SU-DHL-6 (cell line): ENCODE results near the gene PTPN6.

ENCODE experiments used
- H2AFZ ChIP-seq: fragments of 200-600 bp; sonication (generic); 2 replicates; pipeline ENCODE4 v1.6.1; 2014; ENCODE audit warnings: low read depth, mild to moderate bottlenecking, moderate library complexity, mixed read lengths, antibody characterized with exemption, low read length; ENCODE audit not compliant: severe bottlenecking
- H3F3A ChIP-seq: fragments of 200-600 bp; shearing (Covaris generic); 2 replicates; pipeline ENCODE4 v1.6.0; 2016; ENCODE audit warnings: antibody characterized with exemption, mild to moderate bottlenecking; ENCODE audit not compliant: insufficient read depth
- H3K27ac ChIP-seq: fragments of 200-600 bp; sonication (generic); 2 replicates; pipeline ENCODE4 v1.5.1; 2016; ENCODE audit warnings: low read depth, mild to moderate bottlenecking, low read length, moderate library complexity, mixed read lengths
- H3K27me3 ChIP-seq: fragments of 200-600 bp; sonication (generic), shearing (Covaris generic); 2 replicates; pipeline ENCODE4 v1.6.0; 2014; ENCODE audit warnings: mild to moderate bottlenecking, low read length
- H3K36me3 ChIP-seq: fragments of 200-600 bp; sonication (generic); 2 replicates; pipeline ENCODE4 v1.6.1; 2014; ENCODE audit warnings: mild to moderate bottlenecking, low read length, mixed read lengths
- H3K4me2 ChIP-seq: fragments of 300-600, 200-600 bp; shearing (Covaris generic), sonication (generic); 2 replicates; pipeline ENCODE4 v1.6.0; 2014; ENCODE audit warnings: low read length, low read depth, mild to moderate bottlenecking; ENCODE audit not compliant: poor library complexity, severe bottlenecking
- H3K4me3 ChIP-seq: fragments of 200-600 bp; sonication (generic); 2 replicates; pipeline ENCODE4 v1.5.1; 2014; ENCODE audit warnings: antibody characterized with exemption, low read length, mild to moderate bottlenecking, mixed read lengths; ENCODE audit not compliant: insufficient read depth, poor library complexity, severe bottlenecking
- H3K79me2 ChIP-seq: fragments of 200-600 bp; sonication (generic); 2 replicates; pipeline ENCODE4 v1.6.1; 2014; ENCODE audit warnings: mild to moderate bottlenecking, low read length, moderate library complexity; ENCODE audit not compliant: insufficient read depth
- H3K9ac ChIP-seq: fragments of 200-600 bp; sonication (generic); 2 replicates; pipeline ENCODE4 v1.7.0; 2014; ENCODE audit warnings: mild to moderate bottlenecking, low read length
- H3K9me2 ChIP-seq: fragments of 200-600 bp; sonication (generic); replicated peaks from 2 replicates; pipeline ENCODE4 v1.6.1; 2014; ENCODE audit warnings: low read length; ENCODE audit not compliant: insufficient read depth
- H3K9me3 ChIP-seq: fragments of 200-600 bp; sonication (generic); 2 replicates; pipeline ENCODE4 v1.6.1; 2014; ENCODE audit warnings: low read length, mixed read lengths; ENCODE audit not compliant: insufficient read depth
- H4K20me1 ChIP-seq: fragments of 200-600 bp; sonication (generic); 2 replicates; pipeline ENCODE4 v1.6.1; 2014; ENCODE audit warnings: low read depth, mild to moderate bottlenecking, antibody characterized with exemption, low read length, moderate library complexity, mixed read lengths
- EZH2phosphoT487 ChIP-seq: fragments of 200-600 bp; sonication (generic), shearing (Covaris generic); conservative IDR thresholded peaks from 2 replicates; pipeline ENCODE4 v1.6.1; 2018; ENCODE audit warnings: mild to moderate bottlenecking, antibody characterized with exemption, low read length, moderate library complexity, mixed read lengths
- TF ChIP-seq, protein P1 (sequence below): fragments of 200-600 bp; sonication (generic); IDR thresholded peaks from one replicate; pipeline ENCODE4 v1.5.1; 2017; ENCODE audit warnings: antibody characterized with exemption, mild to moderate bottlenecking, low read length, moderate library complexity; ENCODE audit not compliant: insufficient read depth, poor library complexity, severe bottlenecking

Gene PTPN6

DNA sequence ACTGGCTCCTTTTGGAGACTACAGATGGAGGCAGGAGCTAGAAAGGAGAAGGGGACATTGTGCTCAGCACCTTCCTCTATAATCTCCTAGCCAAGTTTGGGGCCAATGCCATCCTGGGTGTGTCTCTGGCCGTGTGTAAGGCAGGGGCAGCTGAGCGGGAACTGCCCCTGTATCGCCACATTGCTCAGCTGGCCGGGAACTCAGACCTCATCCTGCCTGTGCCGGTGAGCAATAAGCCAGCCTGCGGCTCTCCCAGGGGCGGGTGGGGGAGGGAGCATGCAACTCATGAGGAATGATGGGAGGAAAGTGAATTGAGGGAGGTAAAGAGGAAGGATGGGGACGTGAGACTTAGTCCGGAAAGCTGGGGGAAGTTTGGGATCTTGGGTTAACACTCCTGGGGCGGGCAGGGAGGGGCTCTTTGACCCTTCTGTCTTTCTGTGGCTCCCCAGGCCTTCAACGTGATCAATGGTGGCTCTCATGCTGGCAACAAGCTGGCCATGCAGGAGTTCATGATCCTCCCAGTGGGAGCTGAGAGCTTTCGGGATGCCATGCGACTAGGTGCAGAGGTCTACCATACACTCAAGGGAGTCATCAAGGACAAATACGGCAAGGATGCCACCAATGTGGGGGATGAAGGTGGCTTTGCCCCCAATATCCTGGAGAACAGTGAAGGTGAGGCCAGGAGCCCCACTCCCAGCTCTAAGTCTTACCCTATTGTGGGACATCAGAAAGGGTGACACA lies 33.5 kb upstream of the PTPN6 start:
- Histone ChIP-seq H3K9ac (no peak overlapping the region), H2AFZ (no peak overlapping the region), H3K27ac (no peak overlapping the region), H3K4me2 (no peak overlapping the region), H3F3A (no peaks in the 10 kb centered on the region), H3K9me2 (no peaks in the 10 kb centered on the region), H4K20me1 (no peaks in the 10 kb centered on the region), H3K79me2 (no peaks in the 10 kb centered on the region), H3K4me3 (no peak overlapping the region), H3K9me3 (no peaks in the 10 kb centered on the region), H3K36me3 (no peaks in the 10 kb centered on the region), H3K27me3 (no peaks in the 10 kb centered on the region)
- no peak for TF ChIP-seq EZH2phosphoT487
- TF ChIP-seq, protein P1, sequence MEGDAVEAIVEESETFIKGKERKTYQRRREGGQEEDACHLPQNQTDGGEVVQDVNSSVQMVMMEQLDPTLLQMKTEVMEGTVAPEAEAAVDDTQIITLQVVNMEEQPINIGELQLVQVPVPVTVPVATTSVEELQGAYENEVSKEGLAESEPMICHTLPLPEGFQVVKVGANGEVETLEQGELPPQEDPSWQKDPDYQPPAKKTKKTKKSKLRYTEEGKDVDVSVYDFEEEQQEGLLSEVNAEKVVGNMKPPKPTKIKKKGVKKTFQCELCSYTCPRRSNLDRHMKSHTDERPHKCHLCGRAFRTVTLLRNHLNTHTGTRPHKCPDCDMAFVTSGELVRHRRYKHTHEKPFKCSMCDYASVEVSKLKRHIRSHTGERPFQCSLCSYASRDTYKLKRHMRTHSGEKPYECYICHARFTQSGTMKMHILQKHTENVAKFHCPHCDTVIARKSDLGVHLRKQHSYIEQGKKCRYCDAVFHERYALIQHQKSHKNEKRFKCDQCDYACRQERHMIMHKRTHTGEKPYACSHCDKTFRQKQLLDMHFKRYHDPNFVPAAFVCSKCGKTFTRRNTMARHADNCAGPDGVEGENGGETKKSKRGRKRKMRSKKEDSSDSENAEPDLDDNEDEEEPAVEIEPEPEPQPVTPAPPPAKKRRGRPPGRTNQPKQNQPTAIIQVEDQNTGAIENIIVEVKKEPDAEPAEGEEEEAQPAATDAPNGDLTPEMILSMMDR = no peak

DNA sequence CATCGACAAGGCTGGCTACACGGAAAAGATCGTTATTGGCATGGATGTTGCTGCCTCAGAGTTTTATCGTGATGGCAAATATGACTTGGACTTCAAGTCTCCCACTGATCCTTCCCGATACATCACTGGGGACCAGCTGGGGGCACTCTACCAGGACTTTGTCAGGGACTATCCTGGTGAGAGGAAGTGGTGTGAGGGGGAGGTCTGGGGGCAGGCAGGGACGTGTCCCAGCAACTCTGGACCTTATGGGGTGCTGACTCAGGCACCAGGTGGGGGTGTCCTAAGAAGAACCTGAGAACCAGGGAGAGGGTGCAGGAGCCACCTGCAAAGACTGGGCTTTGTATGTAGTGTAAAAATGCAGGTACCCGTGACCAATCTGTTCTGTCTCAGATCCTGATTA lies 31.6 kb upstream of the PTPN6 start:
- Histone ChIP-seq H3K4me3 (no peak overlapping the region), H3K9me3 (no peaks in the 10 kb centered on the region), H2AFZ (no peak overlapping the region), H3K27ac (no peak overlapping the region), H3K4me2 (no peak overlapping the region), H3F3A (no peaks in the 10 kb centered on the region), H3K79me2 (no peaks in the 10 kb centered on the region), H4K20me1 (no peaks in the 10 kb centered on the region), H3K36me3 (no peaks in the 10 kb centered on the region), H3K9ac (no peak overlapping the region), H3K9me2 (no peaks in the 10 kb centered on the region), H3K27me3 (no peaks in the 10 kb centered on the region)
- TF ChIP-seq, protein P1 = no peak
- no peak for TF ChIP-seq EZH2phosphoT487

DNA sequence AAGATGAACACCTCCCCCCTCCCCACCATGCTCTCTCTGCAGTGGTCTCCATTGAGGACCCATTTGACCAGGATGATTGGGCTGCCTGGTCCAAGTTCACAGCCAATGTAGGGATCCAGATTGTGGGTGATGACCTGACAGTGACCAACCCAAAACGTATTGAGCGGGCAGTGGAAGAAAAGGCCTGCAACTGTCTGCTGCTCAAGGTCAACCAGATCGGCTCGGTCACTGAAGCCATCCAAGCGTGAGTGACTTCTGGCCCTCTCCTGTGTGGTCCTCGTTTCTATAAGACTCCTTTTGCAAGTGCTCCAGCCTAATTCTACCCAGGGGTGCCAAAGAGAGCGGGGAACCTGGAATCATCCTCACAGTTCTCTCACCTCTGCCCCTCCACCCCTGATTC lies 29.6 kb upstream of the PTPN6 start:
- H3K36me3 ChIP-seq = no peaks in the 10 kb centered on the region
- H3K4me2 ChIP-seq = no peak overlapping the region
- TF ChIP-seq, protein P1 = no peak
- TF ChIP-seq EZH2phosphoT487 = no peak
- no peak overlapping the region for H2AFZ ChIP-seq
- no peak overlapping the region for H3K9ac ChIP-seq
- no peak overlapping the region for H3K27ac ChIP-seq
- no peaks in the 10 kb centered on the region for H3K9me3 ChIP-seq
- H3F3A ChIP-seq = no peaks in the 10 kb centered on the region
- H3K4me3 ChIP-seq = no peak overlapping the region
- H3K9me2 ChIP-seq = no peaks in the 10 kb centered on the region
- no peaks in the 10 kb centered on the region for H3K79me2 ChIP-seq
- no peaks in the 10 kb centered on the region for H3K27me3 ChIP-seq
- H4K20me1 ChIP-seq = no peaks in the 10 kb centered on the region
